ENCODE data around the gene ENTHD1.

ENTHD1 gene, protein sequence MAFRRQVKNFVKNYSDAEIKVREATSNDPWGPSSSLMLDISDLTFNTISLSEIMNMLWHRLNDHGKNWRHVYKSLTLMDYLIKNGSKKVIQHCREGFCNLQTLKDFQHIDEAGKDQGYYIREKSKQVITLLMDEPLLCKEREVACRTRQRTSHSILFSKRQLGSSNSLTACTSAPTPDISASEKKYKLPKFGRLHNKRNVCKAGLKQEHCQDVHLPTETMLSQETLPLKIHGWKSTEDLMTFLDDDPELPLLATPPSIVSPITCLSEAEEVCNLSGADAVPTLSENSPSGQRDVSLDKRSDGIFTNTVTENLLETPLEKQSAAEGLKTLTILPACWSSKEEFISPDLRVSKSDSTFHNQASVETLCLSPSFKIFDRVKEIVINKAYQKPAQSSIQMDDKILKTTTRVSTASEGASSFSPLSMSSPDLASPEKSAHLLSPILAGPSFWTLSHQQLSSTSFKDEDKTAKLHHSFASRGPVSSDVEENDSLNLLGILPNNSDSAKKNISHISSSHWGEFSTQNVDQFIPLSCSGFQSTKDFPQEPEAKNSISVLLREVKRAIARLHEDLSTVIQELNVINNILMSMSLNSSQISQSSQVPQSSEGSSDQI

DNA sequence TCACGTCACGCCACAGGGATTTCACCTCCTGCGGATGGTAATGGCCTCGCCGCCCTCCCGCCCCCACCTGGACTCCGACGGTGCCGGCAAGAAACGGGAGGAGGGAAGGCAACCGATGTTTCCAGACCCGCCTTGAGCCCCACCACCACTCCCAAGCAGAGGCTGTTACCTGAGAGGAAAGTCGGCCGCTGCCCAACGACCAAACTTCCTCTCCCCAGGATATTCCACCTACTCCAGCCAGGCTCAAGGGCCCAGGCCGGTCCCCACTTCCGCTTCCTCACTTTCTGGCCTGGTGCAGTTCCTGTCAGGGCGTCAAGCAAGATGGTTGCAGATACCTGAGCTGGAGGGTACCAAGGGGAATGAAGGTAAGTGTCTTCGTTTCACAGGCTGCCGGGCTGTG, at the start of gene ENTHD1:
Gene ENTHD1 (minus strand): TSS at position 235 of the 400 bp plus-strand sequence. CDS start 6,012 bp downstream, outside the sequence.
- no peak for DNase-seq (ENCODE audit: low read depth, low spot score)

DNA sequence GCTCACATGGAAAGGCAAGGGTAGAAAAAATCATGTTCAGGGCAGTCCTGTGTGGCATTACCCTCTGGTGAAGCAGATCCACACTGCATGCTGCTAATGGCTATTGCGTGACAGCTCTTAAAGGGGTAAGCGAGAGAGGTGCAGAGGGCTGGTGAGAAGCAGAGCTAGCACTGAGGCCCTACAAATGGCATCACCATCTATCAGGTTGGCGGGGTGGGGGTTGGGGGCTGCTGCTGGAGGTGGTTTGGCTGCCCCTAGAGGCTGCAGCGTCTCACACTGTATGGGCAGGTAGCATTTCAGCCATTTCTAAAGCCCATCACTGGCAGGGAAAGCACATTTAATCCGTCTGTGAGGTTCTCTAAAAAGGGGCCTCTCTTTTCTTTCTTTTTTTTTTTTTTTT, 49.8 kb upstream of the ENTHD1 start:
- DNase-seq (ENCODE audit: low read depth, low spot score), result no peak

DNA sequence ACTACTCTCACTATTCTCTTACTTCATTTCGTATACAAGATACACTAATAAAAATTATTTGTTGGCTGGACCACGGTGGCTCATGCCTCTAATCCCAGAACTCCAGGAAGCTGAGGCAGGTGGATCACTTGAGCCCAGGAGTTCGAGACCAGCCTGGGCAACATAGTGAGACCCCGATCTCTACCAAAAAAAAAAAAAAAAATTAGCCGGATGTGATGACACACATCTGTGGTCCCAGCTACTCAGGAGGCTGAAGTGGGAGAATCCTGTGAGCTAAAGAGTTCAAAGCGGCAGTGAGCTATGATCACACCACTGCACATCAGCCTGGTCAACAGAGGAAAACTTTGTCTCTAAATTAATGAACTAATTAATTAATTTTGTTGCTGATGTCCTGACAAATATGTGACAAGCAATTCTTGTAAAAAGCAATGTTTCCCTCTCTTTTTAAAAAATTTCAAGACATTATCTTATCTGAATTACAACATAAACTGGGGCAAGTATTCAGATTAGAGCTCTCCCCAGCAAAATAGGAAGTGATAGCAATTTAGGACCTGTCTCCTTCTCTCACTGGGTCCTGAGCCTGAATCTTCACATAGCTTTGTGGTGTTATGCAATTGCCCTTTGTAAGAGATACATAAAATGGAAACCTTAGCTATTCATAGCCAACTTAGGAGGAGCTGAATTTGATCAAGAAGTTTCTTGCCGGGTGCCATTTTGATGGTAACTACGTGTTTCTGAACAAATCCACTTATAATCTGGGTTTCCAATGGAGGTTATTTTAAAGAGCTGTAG, 49.1 kb upstream of the ENTHD1 start:
- no peak for DNase-seq (ENCODE audit: low read depth, low spot score)

DNA sequence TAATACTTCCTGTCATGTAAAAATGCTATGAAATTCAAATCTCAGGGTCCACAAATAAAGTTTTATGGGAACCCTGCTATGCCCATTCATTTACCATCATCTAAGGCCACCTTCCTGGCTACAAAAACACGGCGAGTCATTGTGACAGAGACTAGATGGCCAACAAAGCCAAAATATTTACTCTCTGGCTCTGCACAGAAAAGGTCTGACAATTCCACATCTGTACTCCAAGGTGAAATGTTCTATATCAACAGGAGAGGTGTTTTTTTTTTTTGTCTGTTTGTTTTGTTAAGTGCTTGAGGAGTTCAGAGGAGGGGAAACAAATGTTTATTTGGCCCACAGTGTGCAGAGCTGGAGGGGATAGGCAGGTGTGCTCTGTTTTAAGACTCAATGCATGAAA, 48.0 kb upstream of the ENTHD1 start:
- no peak for DNase-seq (ENCODE audit: low read depth, low spot score)

DNA sequence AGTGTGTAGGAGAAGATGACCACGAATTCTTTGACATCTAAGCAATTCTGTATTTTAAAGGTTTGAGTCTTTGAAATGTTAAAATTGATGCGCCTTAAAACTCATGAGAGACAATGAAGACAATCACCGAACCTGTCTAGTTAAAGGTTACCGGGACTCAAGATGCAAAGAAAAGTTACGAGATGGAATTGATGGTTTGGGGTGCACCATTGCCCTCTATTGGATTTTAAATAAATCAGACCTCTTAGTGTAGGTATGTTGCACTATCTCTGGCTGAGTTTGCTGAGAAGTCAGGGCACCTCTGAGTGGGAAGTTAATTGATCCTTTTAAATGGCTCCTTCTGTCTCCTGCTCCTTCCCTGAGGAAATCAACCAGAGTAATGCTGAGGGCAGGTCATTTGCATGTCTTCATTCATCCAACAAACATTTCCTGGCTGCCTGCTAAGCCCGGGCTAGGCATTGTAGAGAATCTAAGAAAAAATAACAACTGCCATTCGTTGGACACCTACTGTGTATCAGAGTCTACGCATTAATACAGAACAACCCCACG, 47.3 kb upstream of the ENTHD1 start:
- no peak for DNase-seq (ENCODE audit: low read depth, low spot score)

DNA sequence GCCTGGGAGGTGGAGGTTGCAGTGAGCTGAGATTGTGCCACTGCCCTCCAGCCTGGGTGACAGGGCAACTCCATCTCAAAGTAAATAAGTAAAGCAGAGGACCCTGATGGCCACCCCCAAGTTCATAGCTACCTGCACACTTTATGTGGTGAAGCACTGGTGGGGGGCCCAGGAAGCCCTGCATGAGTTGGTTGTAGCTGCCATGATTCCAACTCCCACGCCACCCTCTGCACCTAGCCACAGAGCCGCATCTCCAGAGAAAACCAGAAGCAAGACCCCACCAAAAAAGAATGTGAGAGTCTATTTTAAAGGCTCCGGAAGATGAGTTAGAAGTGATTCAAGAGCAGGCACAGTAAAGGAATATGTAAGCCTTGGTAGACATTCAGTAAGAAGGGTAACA, 46.3 kb upstream of the ENTHD1 start:
- no peak for DNase-seq (ENCODE audit: low read depth, low spot score)

DNA sequence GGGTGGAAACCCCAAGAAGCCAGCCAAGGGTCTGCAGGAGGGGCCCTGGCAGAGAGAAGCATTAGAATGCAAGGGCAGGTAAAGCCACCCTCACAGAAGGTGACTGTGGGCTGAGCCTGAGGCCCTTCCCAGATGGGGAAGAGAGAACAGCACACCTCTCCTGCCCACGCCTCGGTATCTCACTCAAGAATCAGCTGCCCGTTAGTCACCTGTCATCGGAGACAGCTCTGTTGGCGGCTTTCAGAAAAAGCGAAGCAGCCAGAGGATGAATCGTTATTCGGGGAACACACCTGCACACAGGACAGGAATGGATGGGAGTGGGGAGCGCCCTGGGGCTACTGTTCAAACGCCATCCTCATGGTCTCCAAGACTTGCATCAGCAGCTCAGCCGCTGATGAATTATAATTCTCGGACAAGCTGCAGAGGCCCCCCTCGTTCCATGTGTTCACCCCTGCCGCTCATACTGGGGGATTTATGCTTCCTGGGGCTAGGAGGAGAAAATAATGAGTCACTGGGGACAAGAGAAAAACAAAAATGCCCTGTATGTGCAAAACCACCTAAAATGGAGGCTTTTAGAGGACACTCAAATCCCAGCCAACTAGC, 45.0 kb upstream of the ENTHD1 start:
- peak; percentile 41 for DNase-seq (ENCODE audit: low read depth, low spot score)

DNA sequence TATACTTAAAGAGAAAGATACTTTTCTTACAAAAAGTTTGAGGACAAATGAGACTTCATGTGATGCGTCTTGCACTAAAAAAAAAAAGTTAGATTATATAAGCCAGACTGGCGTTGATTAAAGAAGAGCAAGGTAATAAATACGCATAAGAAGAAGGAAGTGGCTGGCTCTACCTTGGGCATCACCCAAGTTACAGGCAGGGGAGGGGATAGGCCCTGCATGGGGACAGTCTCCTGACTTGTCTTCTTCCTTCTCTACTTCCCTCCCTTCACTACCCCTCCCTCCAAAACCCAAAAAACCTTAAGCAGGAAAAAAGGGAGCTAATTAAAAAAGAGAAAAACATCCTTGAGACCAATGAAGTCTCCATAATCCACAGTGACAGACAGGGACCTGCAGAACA, 44.3 kb upstream of the ENTHD1 start:
- DNase-seq (ENCODE audit: low read depth, low spot score), result no peak

DNA sequence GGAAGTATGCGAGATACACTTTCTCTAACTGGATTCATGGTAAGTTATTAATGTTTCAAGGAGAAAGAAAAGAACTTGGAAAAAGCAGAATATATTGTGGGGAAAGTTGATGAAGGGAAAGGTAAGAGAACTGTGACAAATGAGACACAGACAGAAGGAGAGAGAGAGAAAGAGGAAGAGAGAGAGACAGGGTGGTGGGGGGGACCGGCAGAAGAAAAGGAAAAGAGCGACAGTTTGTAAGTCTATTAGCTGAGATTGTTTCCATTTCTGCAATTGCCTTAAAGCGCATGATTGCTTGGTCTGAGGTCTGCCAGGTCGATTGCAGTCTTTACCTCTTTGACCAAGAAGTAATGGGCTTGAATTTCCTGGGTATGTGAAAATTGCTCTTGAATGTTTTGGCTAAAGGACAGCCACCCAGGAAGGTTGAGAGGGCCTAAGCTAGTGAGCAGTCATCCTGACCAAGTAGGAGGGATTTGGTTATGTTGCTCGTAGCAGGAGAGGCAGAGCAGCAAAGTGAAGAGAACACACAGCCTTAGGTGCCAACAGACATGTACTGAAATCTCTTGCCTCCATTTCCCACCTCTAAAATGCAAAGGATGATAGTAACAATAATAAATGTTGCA, 43.1 kb upstream of the ENTHD1 start:
- DNase-seq (ENCODE audit: low read depth, low spot score), result no peak

DNA sequence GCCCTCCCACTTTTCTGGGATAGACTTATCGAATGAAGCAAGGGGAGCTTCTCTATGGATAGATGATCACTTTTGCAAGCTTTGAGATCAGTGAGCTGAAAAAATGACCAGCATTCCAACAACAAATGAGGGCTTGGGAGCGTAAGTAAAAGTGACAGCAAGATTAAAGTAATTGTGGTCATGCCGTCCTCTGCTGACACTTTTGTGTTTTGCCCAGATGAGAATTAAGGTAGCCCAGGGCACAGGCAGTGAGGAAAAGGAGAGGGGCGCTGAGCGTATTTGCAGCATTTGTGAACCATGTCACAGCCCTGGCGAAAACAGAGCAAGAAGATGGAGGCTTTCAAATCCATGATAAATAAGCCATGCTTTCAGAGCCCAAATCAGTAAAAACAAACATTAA, 42.1 kb upstream of the ENTHD1 start:
- DNase-seq (ENCODE audit: low read depth, low spot score), result no peak

DNA sequence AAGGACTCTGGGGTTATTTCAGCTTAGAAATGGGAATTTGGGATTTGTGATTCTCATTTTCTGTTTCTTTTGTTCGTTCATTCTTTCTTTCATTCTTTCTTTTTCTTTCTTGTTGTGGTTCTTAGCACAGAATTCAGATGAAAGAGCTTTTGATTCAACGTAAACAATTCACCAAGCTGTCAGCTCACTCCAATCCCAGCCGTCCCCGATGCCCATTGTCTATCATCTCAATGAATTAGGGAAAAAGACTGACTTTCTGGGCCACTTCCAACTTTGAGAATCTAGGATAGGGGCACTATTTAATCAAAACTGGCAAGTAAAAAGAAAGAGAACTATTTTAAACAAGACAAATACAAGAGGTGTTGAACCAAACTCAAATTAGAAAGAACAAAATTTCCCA, 41.6 kb upstream of the ENTHD1 start:
- DNase-seq (ENCODE audit: low read depth, low spot score), result no peak

DNA sequence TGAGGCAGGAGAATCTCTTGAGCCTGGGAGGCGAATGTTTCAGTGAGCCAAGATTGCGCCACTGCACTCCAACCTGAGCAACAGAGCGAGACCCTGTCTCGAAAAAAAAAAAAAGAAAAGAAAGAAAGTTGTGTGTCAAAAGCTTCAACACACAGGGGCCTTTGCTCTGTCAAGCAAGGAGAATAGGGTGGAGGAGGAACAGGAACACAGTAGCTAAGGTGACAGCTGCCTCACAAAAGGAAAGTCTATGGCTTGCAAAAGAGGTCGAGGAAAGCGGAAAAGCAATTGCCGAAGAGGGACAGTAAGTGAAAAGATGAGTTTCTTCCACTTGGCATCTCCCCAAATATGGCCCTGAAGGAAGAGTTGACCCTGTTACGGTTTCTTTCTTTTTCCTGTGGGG, 40.2 kb upstream of the ENTHD1 start:
- no peak for DNase-seq (ENCODE audit: low read depth, low spot score)

DNA sequence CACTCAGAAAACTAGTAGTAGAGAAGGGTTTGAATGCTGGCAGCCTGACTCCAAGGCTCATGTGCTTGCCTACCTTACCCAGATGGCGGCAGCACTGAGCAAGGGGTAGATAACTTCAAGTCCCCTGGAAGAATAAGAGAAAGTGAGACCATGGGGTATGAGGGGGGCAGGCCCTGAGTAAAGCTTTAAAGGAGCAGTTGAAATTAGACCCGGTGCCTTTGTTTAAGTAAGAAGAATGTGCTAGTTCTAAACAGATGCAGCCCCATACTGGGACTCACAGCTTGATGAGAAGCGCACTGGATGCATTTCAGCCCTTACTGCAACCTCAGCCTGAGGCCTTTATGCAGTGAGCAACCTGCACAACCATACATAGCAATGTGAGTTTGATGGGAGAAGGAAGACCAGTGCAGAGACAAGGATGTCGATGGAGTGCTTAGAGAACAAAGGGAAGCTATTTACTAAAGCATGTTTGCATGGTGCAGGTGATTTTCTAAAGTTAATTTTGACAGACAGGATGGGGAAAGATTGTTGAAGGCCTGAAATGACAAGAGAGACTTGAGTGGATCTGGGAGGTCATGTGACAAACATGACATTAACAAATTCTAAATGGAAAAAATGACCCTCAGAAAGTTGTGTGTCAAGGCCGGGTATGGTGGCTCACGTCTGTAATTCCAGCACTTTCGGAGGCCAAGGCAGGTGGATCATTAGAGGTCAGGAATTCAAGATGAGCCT, 39.5 kb upstream of the ENTHD1 start:
- DNase-seq (ENCODE audit: low read depth, low spot score), result no peak

DNA sequence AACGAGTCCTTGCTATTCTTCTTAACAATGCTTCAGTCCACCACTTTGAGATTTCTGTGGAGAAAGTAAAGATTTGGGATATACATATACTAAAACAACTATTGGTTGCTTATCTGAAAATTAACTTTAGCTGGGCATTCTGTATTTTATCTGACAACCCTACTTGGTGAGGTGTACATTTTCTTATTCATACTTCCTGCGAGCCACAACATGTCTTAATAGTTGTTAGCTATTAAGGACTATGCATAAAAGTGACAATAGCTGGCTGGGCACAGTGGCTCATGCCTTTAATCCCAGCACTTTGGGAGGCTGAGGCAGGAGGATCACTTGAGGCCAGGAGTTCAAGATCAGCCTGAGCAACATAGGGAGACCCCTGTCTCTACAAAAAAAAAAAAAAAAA, 38.6 kb upstream of the ENTHD1 start:
- no peak for DNase-seq (ENCODE audit: low read depth, low spot score)

DNA sequence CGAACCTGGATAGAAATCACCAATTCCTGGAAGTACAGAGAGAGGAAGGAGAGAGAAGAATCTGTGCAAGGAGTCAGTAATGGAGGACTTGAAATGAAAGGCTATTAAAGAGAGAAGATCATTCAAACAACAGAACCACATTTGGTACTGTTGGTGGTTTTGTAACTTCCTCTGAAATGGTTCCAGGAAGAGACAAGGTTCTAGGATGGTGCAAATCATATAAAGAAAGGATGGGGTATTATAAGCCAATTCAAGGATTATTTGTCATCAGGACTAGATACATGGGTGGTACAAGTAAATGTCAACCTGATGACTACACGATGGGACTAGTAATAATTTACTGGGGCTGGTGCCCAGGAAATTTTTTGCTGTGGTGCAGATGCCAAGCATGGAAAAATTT, 37.7 kb upstream of the ENTHD1 start:
- DNase-seq (ENCODE audit: low read depth, low spot score), result no peak

DNA sequence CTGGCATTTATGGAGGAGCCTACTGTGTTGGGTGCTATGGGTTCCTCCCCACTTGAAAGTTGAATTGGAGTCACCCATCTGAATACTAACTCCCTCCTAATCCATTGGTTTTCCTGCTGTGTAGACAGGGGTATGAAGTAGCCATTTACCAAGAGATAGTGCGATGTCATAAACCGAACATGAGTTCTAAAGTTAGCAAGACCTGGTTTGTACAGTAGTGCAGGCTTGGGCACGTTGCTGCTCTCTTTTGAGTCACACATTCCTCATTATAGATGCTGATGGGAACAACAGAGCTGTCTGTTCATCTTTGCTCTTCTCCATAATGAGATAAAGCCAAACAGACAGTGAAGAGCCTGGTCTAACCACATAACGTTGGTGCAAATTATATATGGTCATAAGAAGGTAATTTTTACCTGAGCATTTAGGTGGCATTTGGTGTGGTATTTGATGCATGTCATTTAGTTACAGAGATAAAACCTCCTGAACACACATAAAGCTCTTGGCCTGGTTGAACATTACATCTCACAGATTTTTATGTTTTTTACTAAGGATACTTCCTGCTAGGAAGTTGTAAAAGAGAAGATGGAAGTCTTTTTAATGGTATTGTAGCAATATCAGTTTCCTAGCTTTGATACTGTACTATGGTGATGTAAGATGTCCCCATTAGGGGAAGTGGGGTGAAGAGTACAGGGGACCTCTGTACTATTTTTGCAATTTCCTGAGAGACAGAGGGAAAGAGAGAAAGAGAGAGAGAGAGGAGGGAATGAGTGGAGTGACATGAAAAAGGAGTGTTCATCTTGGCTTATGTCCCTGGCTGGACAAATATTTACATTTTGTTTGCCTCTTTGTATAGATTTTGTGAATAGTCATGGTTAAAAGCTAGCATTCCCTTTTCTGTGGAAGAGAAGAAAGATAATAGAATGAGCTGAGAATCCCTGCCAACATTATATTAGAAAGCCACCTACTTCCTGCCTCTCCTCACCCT, 35.3 kb upstream of the ENTHD1 start:
- no peak for DNase-seq (ENCODE audit: low read depth, low spot score)

DNA sequence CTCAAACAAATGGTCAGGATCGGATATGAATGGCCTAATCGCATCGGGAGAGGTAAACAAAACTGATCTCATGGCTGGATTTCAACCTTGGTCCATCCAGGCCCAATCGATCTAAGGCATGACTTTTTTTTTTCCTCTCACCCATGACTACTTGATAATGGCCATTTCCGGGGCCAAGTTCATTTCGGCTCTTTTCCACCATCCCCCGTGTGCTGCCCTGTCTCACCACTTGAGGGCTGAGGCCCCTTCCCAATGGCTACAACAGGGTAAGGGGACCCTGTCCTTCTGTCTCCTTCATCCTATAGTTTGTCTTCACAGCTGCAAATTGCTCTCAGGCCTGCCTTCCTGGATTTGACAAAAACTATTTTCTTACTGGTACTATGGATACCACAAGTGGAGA, 34.0 kb upstream of the ENTHD1 start:
- DNase-seq (ENCODE audit: low read depth, low spot score), result no peak

DNA sequence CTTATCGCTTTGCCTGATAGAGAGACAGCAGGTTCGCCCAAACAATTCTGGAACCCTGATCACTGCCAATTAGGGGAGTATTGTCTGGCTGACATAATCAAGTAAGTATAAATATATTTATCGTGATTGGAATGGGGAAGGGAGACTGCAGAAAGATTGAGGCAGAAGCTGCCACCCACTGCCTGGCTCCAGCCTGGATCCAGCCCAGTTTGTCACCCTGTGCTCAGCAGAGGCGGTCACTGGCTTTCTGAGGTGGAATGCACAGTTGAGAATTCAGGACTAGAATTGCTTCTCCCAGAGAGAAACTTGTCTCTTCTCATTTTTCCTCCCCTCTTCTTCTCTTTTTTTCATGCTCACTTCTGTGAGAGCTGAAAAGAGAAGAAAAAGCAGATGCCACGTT, 33.2 kb upstream of the ENTHD1 start:
- DNase-seq (ENCODE audit: low read depth, low spot score), result no peak

DNA sequence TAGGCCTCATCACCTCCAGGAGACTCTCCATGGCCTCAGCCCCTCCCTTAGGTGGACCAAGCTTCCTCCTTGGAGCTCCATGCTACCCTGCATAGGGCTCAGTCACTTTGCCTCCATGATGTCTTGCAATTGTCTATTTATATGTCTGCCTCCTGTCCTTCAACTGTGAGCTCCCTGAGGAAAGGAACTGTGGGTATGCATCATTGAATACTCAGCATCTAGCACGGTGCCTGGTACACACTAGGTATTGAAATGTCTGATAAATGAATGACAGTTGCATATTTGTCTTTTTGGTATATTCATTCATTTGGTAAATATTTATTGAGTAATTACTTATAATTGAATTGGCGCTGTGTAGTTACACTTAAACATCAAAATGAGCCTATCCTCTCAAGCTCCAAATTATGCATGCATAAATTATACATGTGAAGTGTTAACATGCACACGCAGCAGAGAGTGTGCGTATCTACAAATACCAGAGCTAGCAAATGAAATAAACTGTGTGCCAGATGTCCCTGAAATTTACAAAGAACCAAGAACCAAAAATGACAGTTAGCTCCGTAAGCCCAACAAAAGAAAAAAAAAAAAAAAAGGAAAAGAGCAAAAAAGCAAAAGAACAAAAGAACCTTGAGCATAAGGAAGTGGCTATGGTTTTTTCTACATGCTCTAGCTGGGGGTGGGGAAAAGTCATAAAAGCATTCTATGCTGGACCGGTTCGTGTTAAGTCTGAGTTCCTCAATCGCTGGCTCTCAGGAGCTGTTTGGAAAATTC, 32.5 kb upstream of the ENTHD1 start:
- DNase-seq (ENCODE audit: low read depth, low spot score), result no peak
